ENCODE data around the gene CLEC20A.

DNA sequence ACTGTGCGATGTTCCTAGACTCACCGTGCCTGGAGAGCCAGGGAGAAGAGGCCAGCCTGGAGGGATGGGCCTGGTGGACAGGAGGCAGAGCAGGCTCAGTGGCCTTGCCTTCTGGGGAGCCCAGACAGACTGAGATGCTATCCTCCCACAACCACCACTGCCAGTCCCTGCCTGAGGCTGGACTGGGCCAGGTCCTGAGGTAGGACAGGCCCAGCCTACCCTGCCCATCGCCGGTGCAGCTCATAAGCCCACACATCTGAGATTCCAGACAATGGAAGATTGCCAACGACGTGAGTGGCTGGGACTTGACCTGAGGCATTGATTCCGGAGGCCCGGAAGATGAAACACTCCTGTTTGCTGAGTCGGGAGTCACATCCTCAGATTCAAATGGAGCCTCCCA, 5.8 kb downstream of the CLEC20A start:
- no peak for TF ChIP-seq POLR2AphosphoS5 (IDR thresholded peaks at IDR 0.05)
- no peak for TF ChIP-seq EP300 (IDR thresholded peaks at IDR 0.05)
- no peak for TF ChIP-seq POLR2A (IDR thresholded peaks at IDR 0.05)
- TF ChIP-seq, protein P1, sequence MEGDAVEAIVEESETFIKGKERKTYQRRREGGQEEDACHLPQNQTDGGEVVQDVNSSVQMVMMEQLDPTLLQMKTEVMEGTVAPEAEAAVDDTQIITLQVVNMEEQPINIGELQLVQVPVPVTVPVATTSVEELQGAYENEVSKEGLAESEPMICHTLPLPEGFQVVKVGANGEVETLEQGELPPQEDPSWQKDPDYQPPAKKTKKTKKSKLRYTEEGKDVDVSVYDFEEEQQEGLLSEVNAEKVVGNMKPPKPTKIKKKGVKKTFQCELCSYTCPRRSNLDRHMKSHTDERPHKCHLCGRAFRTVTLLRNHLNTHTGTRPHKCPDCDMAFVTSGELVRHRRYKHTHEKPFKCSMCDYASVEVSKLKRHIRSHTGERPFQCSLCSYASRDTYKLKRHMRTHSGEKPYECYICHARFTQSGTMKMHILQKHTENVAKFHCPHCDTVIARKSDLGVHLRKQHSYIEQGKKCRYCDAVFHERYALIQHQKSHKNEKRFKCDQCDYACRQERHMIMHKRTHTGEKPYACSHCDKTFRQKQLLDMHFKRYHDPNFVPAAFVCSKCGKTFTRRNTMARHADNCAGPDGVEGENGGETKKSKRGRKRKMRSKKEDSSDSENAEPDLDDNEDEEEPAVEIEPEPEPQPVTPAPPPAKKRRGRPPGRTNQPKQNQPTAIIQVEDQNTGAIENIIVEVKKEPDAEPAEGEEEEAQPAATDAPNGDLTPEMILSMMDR (IDR thresholded peaks at IDR 0.05): no peak

Data from stomach (tissue), 4 donors.